ENCODE measurements around the gene SORBS2.

DNA sequence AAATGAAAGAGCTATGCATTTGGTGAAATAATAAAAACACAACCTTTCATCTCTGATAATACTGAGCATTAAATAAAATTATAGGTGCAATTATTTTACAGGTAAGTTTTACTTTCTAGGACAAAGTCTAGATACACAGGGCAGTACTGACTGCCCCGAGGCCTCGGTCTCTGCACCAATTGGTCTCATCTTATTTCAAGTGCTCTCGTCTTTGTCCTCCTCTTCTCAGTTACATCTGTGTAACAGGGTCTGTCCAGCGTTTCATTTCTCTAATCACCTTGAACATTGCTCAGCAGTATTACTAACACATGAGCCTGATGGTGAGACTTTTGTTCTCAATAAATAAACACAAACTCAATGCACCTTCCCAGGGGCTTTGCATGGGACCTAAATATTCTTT, 44.5 kb downstream of the SORBS2 start:
- TF ChIP-seq, protein P1, sequence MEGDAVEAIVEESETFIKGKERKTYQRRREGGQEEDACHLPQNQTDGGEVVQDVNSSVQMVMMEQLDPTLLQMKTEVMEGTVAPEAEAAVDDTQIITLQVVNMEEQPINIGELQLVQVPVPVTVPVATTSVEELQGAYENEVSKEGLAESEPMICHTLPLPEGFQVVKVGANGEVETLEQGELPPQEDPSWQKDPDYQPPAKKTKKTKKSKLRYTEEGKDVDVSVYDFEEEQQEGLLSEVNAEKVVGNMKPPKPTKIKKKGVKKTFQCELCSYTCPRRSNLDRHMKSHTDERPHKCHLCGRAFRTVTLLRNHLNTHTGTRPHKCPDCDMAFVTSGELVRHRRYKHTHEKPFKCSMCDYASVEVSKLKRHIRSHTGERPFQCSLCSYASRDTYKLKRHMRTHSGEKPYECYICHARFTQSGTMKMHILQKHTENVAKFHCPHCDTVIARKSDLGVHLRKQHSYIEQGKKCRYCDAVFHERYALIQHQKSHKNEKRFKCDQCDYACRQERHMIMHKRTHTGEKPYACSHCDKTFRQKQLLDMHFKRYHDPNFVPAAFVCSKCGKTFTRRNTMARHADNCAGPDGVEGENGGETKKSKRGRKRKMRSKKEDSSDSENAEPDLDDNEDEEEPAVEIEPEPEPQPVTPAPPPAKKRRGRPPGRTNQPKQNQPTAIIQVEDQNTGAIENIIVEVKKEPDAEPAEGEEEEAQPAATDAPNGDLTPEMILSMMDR (IDR thresholded peaks at IDR 0.05; ENCODE audit: extremely low read depth in 1 of 2, insufficient read depth in 1 of 2, low read depth in 1 of 2, low read length in 2 of 2) = no peak
- no peak for TF ChIP-seq POLR2A (IDR thresholded peaks at IDR 0.05; ENCODE audit: low read depth, low read length)
- no peak for TF ChIP-seq EZH2 (IDR thresholded peaks at IDR 0.05; ENCODE audit: borderline replicate concordance, low read depth, low read length, severe bottlenecking)
- TF ChIP-seq FOS (IDR thresholded peaks at IDR 0.05; ENCODE audit: borderline replicate concordance, insufficient read depth, low read length) = no peak
- no peak for TF ChIP-seq MYC (IDR thresholded peaks at IDR 0.05; ENCODE audit: low read depth, low read length)
- no peak for TF ChIP-seq JUN (IDR thresholded peaks at IDR 0.05; ENCODE audit: borderline replicate concordance, insufficient read depth, insufficient read length, low read depth)
- no peak for TF ChIP-seq GATA2 (IDR thresholded peaks at IDR 0.05; ENCODE audit: insufficient read depth, insufficient read length, low read depth, low read length)

All from endothelial cell of umbilical vein (primary cell).